ENCODE data around the gene TMEM186.

Gene TMEM186

DNA sequence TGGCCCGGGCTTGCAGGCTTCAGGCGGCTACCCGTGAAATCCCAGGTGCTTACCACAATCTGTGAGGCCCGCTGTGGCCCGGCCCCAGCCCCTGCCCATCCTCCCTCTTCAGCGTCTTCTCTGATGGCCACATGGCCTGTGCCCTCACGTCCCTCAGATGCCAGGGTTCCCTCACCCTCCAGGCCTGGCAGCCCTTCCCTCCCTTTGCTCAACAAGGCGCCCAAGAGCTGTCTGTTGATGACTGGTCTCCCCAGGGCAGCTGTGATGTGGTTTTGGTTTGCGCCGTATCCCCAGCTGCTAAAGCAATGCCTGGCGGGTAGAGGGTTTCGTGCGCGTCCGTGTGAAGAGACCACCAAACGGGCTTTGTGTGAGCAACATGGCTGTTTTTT is 35.3 kb upstream of the TMEM186 start:
- TF ChIP-seq TAF1 (IDR thresholded peaks at IDR 0.05; ENCODE audit: borderline replicate concordance, insufficient read depth, low read length), result no peak
- no peak for TF ChIP-seq FOXP2 (optimal IDR thresholded peaks at IDR 0.05; ENCODE audit: borderline replicate concordance, extremely low read depth, extremely low read length, insufficient read depth)
- TF ChIP-seq, protein P1, sequence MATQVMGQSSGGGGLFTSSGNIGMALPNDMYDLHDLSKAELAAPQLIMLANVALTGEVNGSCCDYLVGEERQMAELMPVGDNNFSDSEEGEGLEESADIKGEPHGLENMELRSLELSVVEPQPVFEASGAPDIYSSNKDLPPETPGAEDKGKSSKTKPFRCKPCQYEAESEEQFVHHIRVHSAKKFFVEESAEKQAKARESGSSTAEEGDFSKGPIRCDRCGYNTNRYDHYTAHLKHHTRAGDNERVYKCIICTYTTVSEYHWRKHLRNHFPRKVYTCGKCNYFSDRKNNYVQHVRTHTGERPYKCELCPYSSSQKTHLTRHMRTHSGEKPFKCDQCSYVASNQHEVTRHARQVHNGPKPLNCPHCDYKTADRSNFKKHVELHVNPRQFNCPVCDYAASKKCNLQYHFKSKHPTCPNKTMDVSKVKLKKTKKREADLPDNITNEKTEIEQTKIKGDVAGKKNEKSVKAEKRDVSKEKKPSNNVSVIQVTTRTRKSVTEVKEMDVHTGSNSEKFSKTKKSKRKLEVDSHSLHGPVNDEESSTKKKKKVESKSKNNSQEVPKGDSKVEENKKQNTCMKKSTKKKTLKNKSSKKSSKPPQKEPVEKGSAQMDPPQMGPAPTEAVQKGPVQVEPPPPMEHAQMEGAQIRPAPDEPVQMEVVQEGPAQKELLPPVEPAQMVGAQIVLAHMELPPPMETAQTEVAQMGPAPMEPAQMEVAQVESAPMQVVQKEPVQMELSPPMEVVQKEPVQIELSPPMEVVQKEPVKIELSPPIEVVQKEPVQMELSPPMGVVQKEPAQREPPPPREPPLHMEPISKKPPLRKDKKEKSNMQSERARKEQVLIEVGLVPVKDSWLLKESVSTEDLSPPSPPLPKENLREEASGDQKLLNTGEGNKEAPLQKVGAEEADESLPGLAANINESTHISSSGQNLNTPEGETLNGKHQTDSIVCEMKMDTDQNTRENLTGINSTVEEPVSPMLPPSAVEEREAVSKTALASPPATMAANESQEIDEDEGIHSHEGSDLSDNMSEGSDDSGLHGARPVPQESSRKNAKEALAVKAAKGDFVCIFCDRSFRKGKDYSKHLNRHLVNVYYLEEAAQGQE (IDR thresholded peaks at IDR 0.05; ENCODE audit: insufficient read depth in 1 of 2, low read depth in 2 of 2, low read length in 2 of 2), result no peak
- no peak for TF ChIP-seq SIN3A (IDR thresholded peaks at IDR 0.05; ENCODE audit: borderline replicate concordance, insufficient read depth, low read length)
- no peak for TF ChIP-seq POLR2AphosphoS5 (IDR thresholded peaks at IDR 0.05; ENCODE audit: low read depth, low read length)

DNA sequence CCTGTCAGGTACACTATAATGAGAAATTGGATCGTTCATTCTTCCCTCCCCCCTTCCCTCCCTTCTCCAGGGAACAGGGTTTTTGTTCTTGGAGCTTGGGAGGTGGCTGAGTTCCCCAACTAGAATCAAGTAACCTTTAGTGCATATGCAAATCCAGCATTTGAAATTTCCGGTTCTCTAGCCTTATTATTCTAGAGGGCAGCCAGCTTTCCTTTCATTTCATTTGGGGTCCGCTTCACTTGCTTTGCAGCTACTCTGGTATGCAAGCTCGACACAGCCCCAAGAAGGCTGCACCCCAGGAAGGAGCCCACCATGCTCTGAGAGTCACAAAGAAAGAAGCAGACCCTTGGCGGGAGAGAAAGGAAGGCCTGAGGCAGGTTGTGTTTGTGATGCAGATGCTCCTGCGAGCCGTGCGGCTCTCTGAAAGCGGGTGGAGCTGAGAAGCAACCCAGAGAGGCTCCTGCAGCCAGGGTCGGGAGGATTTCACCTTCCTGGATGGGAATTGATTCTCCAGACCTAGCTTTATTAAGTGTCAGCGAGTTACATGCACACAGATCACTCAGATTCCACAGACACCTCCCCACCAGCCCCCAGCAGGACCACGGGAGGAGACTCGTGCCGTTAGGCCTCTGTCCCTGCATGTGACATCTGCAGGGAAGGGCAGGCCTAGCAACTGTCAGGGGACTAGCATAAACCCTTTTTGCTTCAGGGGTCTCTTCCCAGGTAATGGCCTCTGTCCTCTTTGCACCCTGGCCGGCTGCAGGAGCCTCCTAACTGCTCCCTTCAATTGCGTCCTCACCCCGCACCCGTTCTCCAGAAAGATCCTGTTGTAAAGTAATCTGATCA is 34.7 kb upstream of the TMEM186 start:
- TF ChIP-seq TAF1 (IDR thresholded peaks at IDR 0.05; ENCODE audit: borderline replicate concordance, insufficient read depth, low read length), result no peak
- TF ChIP-seq, protein P1 (IDR thresholded peaks at IDR 0.05; ENCODE audit: insufficient read depth in 1 of 2, low read depth in 2 of 2, low read length in 2 of 2), result no peak
- no peak for TF ChIP-seq FOXP2 (optimal IDR thresholded peaks at IDR 0.05; ENCODE audit: borderline replicate concordance, extremely low read depth, extremely low read length, insufficient read depth)
- TF ChIP-seq SIN3A (IDR thresholded peaks at IDR 0.05; ENCODE audit: borderline replicate concordance, insufficient read depth, low read length), result no peak
- TF ChIP-seq POLR2AphosphoS5 (IDR thresholded peaks at IDR 0.05; ENCODE audit: low read depth, low read length), result no peak

GRCh38 chr16:8831450-8831849 is 34.0 kb upstream of the TMEM186 start:
- TF ChIP-seq TAF1 (IDR thresholded peaks at IDR 0.05; ENCODE audit: borderline replicate concordance, insufficient read depth, low read length) (no peak), FOXP2 (optimal IDR thresholded peaks at IDR 0.05; ENCODE audit: borderline replicate concordance, extremely low read depth, extremely low read length, insufficient read depth) (no peak), SIN3A (IDR thresholded peaks at IDR 0.05; ENCODE audit: borderline replicate concordance, insufficient read depth, low read length) (no peak), POLR2AphosphoS5 (IDR thresholded peaks at IDR 0.05; ENCODE audit: low read depth, low read length) (no peak)
- TF ChIP-seq, protein P1 (IDR thresholded peaks at IDR 0.05; ENCODE audit: insufficient read depth in 1 of 2, low read depth in 2 of 2, low read length in 2 of 2), result no peak

DNA sequence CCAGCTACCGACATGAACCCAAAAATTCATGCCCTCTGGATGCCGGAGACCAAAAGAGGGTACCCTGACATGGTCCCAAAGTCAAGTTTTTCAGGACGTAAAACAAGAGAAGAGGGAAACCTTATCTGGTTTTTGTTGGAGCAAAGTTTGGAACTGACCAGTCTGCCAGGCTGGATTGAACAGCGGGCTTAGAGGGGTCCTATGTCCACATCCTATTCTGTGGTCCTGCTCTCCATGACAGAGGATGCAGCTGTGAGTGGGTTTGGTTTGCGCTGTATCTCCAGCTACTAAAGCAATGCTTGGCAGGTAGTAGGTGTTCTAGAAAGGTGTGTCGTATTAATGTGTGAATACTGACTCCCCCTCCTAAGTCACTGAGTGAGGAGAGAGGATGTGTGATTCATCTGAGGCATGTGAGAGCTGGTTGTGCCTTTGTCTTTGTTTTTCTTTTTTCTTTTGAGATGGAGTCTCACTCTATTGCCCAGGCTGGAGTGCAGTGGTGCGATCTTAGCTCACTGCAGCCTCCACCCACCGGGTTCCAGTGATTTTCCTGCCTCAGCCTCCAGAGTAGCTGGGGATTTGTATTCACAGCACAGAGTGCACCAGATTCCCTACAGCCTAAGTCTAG is 31.2 kb upstream of the TMEM186 start:
- TF ChIP-seq TAF1 (IDR thresholded peaks at IDR 0.05; ENCODE audit: borderline replicate concordance, insufficient read depth, low read length) (no peak), SIN3A (IDR thresholded peaks at IDR 0.05; ENCODE audit: borderline replicate concordance, insufficient read depth, low read length) (no peak), POLR2AphosphoS5 (IDR thresholded peaks at IDR 0.05; ENCODE audit: low read depth, low read length) (no peak), FOXP2 (optimal IDR thresholded peaks at IDR 0.05; ENCODE audit: borderline replicate concordance, extremely low read depth, extremely low read length, insufficient read depth) (no peak)
- TF ChIP-seq, protein P1 (IDR thresholded peaks at IDR 0.05; ENCODE audit: insufficient read depth in 1 of 2, low read depth in 2 of 2, low read length in 2 of 2), result no peak
